Kidney epithelial cell (primary cell): Measurements from ENCODE around the gene CIDEC. TPM values are rescaled to one million over a fixed set of nuclear protein-coding genes. Genes with fewer than 3 reads are reported as not detected.

ENCODE experiments used
- DNase-seq: peaks from one replicate; pipeline ENCODE4 v3.0.0-alpha.2; 2010; ENCODE audit warnings: low read depth
- H3K27me3 ChIP-seq: 2 replicates; pipeline ENCODE4 v1.6.0; 2011; ENCODE audit warnings: low read length; ENCODE audit not compliant: control insufficient read depth, insufficient read depth
- H3K36me3 ChIP-seq: 2 replicates; pipeline ENCODE4 v1.5.1; 2011; ENCODE audit warnings: low read length; ENCODE audit not compliant: control insufficient read depth, insufficient read depth
- H3K4me3 ChIP-seq: 2 replicates; pipeline ENCODE4 v1.5.1; 2011; ENCODE audit warnings: low read depth, mild to moderate bottlenecking, control low read depth, low read length
- CTCF ChIP-seq: IDR thresholded peaks from 2 replicates; pipeline ENCODE4 v1.5.1; 2011; ENCODE audit warnings: mild to moderate bottlenecking, moderate library complexity, low read length, control low read depth, inconsistent platforms; ENCODE audit not compliant: insufficient read depth, poor library complexity, severe bottlenecking
- total RNA-seq: library from RNA; depleted of rRNA; stranded (reverse); fragments of >200 nt; gene quantifications from 2 replicates; pipeline ENCODE4 v1.2.3, GENCODE V29; 2015

Gene CIDEC
- not detected in 2 replicates for total RNA-seq

GRCh38 chr3:9879830-9880549, at the start of gene CIDEC:
Gene CIDEC (minus strand): TSS chr3:9880253. CDS start chr3:9878486, 1,767 bp downstream.
- Histone ChIP-seq H3K36me3 (no peaks in the 10 kb centered on the region), H3K4me3 (no peak within 1 kb of the TSS), H3K27me3 (no peaks in the 10 kb centered on the region)
- no peak for DNase-seq
- TF ChIP-seq CTCF = no peak

- DNase-seq = no peak
- no peak overlapping the region for H3K4me3 ChIP-seq
- no peaks in the 10 kb centered on the region for H3K36me3 ChIP-seq
- TF ChIP-seq CTCF = no peak
- H3K27me3 ChIP-seq = no peaks in the 10 kb centered on the region
These were observed 48.1 kb upstream of the CIDEC start for GRCh38 chr3:9928158-9928557.

- Histone ChIP-seq H3K27me3 (no peaks in the 10 kb centered on the region), H3K4me3 (no peak overlapping the region), H3K36me3 (no peaks in the 10 kb centered on the region)
- DNase-seq = no peak
- TF ChIP-seq CTCF = no peak
These were observed 38.4 kb upstream of the CIDEC start for GRCh38 chr3:9918261-9919038.

GRCh38 chr3:9917820-9918219, 37.8 kb upstream of the CIDEC start:
- Histone ChIP-seq H3K4me3 (no peak overlapping the region), H3K27me3 (no peaks in the 10 kb centered on the region), H3K36me3 (no peaks in the 10 kb centered on the region)
- no peak for DNase-seq
- no peak for TF ChIP-seq CTCF

GRCh38 chr3:9916734-9917680, 37.0 kb upstream of the CIDEC start, which contains the start of gene IL17RC:
Gene IL17RC (plus strand): TSS chr3:9917098. CDS start chr3:9917316, 218 bp downstream.
- H3K27me3 ChIP-seq = no peaks in the 10 kb centered on the region
- TF ChIP-seq CTCF = no peak
- H3K4me3 ChIP-seq = peak within 1 kb of the TSS; percentile 37
- H3K36me3 ChIP-seq = no peaks in the 10 kb centered on the region
- peak; percentile 76 for DNase-seq
